HG02642 (cell line): ENCODE results near the gene CRTC1.

Experiments
- ATAC-seq: cut with Tn5 transposase; IDR thresholded peaks from one replicate; pipeline ENCODE4 v1.9.1; 2021; ENCODE audit warnings: mild to moderate bottlenecking; ENCODE audit not compliant: unreplicated experiment, poor library complexity

Gene CRTC1

GRCh38 chr19:18828786-18829185 is 145.3 kb downstream of the CRTC1 start:
- ATAC-seq = no peak

- ATAC-seq = no peak
These were observed 147.0 kb downstream of the CRTC1 start for GRCh38 chr19:18830488-18830887.

GRCh38 chr19:18831524-18832305 is 148.2 kb downstream of the CRTC1 start, which contains the start of gene UPF1:
UPF1 (plus strand) TSS chr19:18831959; CDS start chr19:18832210, 251 bp downstream.
- ATAC-seq = peak; percentile 81
